ENCODE results near the gene GATA2.
A peak's percentile ranks its signal among the peaks of the same experiment; 100 is the strongest.

Gene GATA2

GRCh38 chr3:128455786-128456748 is 36.9 kb downstream of the GATA2 start:
- TF ChIP-seq TOX (CRISPR knock-in tag; IDR thresholded peaks at IDR 0.05; ENCODE audit: borderline replicate concordance) (no peak), ZC3H10 (CRISPR knock-in tag; IDR thresholded peaks at IDR 0.05) (no peak), ZFP3 (CRISPR knock-in tag; IDR thresholded peaks at IDR 0.05) (no peak), ARNTL (CRISPR knock-in tag; IDR thresholded peaks at IDR 0.05; ENCODE audit: borderline replicate concordance, low read depth) (no peak), SNAI2 (CRISPR knock-in tag; IDR thresholded peaks at IDR 0.05) (no peak), ZNF8 (CRISPR knock-in tag; IDR thresholded peaks at IDR 0.05) (no peak), POU6F1 (CRISPR knock-in tag; IDR thresholded peaks at IDR 0.05; ENCODE audit: borderline replicate concordance, low read depth) (no peak), GLIS3 (CRISPR knock-in tag; IDR thresholded peaks at IDR 0.05) (no peak), CREB5 (CRISPR knock-in tag; IDR thresholded peaks at IDR 0.05; ENCODE audit: low read depth) (no peak), ZFP30 (CRISPR knock-in tag; IDR thresholded peaks at IDR 0.05) (no peak), RARB (CRISPR knock-in tag; IDR thresholded peaks at IDR 0.05) (no peak), BACH2 (CRISPR knock-in tag; IDR thresholded peaks at IDR 0.05; ENCODE audit: borderline replicate concordance) (no peak)
- TF ChIP-seq, protein P1, sequence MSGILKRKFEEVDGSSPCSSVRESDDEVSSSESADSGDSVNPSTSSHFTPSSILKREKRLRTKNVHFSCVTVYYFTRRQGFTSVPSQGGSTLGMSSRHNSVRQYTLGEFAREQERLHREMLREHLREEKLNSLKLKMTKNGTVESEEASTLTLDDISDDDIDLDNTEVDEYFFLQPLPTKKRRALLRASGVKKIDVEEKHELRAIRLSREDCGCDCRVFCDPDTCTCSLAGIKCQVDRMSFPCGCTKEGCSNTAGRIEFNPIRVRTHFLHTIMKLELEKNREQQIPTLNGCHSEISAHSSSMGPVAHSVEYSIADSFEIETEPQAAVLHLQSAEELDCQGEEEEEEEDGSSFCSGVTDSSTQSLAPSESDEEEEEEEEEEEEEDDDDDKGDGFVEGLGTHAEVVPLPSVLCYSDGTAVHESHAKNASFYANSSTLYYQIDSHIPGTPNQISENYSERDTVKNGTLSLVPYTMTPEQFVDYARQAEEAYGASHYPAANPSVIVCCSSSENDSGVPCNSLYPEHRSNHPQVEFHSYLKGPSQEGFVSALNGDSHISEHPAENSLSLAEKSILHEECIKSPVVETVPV (CRISPR knock-in tag; IDR thresholded peaks at IDR 0.05): no peak
- peak; percentile 48 for ATAC-seq

DNA sequence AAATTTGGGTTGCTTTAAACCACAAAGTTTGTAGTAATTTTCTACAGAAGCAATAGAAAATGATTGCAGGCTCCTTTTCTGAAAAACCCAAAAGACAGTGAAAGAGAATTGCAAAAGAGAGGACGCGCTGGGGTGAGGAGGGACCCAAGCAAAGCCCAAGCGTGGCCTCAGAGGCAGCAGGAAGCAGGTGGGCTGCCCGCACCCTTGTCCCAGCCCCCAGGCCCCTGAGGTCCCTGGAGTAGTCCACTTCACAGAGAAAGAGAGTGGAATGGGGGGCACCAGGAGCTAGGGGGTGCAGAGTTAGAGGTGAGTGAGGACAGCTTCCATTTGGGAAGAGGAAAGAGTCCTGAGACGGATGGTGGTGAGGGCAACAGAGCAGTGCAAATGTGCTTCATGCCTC is 37.9 kb downstream of the GATA2 start:
- no peak for ATAC-seq
- TF ChIP-seq POU6F1 (CRISPR knock-in tag; IDR thresholded peaks at IDR 0.05; ENCODE audit: borderline replicate concordance, low read depth): no peak

DNA sequence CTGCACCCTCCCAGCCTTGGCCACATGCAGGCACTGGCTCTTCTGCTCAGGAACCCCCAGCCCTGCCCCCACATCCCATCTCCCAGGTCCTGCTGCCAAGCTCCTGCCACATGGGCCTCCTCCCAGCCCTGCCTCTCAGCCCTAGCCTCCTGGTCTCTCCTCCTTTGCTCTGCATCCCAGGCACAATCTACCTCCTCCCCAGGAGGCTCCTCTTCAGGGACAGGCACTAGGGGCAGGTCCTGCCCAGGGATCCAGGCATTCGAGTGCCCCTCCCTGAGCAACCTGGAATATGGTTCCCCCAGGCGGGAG is 38.7 kb downstream of the GATA2 start:
- no peak for ATAC-seq

More for the DNA sequence above, 38.7 kb downstream of the GATA2 start:
- TF ChIP-seq, protein P2, sequence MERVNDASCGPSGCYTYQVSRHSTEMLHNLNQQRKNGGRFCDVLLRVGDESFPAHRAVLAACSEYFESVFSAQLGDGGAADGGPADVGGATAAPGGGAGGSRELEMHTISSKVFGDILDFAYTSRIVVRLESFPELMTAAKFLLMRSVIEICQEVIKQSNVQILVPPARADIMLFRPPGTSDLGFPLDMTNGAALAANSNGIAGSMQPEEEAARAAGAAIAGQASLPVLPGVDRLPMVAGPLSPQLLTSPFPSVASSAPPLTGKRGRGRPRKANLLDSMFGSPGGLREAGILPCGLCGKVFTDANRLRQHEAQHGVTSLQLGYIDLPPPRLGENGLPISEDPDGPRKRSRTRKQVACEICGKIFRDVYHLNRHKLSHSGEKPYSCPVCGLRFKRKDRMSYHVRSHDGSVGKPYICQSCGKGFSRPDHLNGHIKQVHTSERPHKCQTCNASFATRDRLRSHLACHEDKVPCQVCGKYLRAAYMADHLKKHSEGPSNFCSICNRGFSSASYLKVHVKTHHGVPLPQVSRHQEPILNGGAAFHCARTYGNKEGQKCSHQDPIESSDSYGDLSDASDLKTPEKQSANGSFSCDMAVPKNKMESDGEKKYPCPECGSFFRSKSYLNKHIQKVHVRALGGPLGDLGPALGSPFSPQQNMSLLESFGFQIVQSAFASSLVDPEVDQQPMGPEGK (CRISPR knock-in tag; IDR thresholded peaks at IDR 0.05; ENCODE audit: borderline replicate concordance): no peak
- no peak for TF ChIP-seq ARNTL (CRISPR knock-in tag; IDR thresholded peaks at IDR 0.05; ENCODE audit: borderline replicate concordance, low read depth)
- TF ChIP-seq ZNF70 (CRISPR knock-in tag; IDR thresholded peaks at IDR 0.05): no peak
- TF ChIP-seq, protein P1 (CRISPR knock-in tag; IDR thresholded peaks at IDR 0.05): no peak
- no peak for TF ChIP-seq ESRRG (CRISPR knock-in tag; IDR thresholded peaks at IDR 0.05)
- no peak for TF ChIP-seq POU6F1 (CRISPR knock-in tag; IDR thresholded peaks at IDR 0.05; ENCODE audit: borderline replicate concordance, low read depth)
- TF ChIP-seq CSDC2 (CRISPR knock-in tag; IDR thresholded peaks at IDR 0.05): no peak
- no peak for TF ChIP-seq TCF4 (CRISPR knock-in tag; IDR thresholded peaks at IDR 0.05; ENCODE audit: borderline replicate concordance)
- no peak for TF ChIP-seq GLIS3 (CRISPR knock-in tag; IDR thresholded peaks at IDR 0.05)
- TF ChIP-seq SNAI2 (CRISPR knock-in tag; IDR thresholded peaks at IDR 0.05): no peak
- TF ChIP-seq OSR1 (CRISPR knock-in tag; IDR thresholded peaks at IDR 0.05): no peak
- TF ChIP-seq ZNF565 (CRISPR knock-in tag; conservative IDR thresholded peaks at IDR 0.05; ENCODE audit: low read depth): no peak
- TF ChIP-seq ISL1 (CRISPR knock-in tag; IDR thresholded peaks at IDR 0.05): no peak
- TF ChIP-seq RARB (CRISPR knock-in tag; IDR thresholded peaks at IDR 0.05): no peak
- no peak for TF ChIP-seq ZNF8 (CRISPR knock-in tag; IDR thresholded peaks at IDR 0.05)
- TF ChIP-seq ZC3H10 (CRISPR knock-in tag; IDR thresholded peaks at IDR 0.05): no peak
- TF ChIP-seq BACH2 (CRISPR knock-in tag; IDR thresholded peaks at IDR 0.05; ENCODE audit: borderline replicate concordance): no peak

All from SK-N-SH treated with all-trans-retinoic acid at 6 μM for 48 hours (cell line).